ENCODE measurements around the gene GHRL. TPM values are rescaled to one million over a fixed set of nuclear protein-coding genes. Genes with fewer than 3 reads are reported as not detected.

Gene GHRL
- total and polyA plus RNA-seq, 12 donors, result 0.12 to 1.0 (median 0.81) TPM; not detected in 3

- intact Hi-C loops (cut with DNase I), result no loop called here
- H3K36me3 ChIP-seq, result peaks cover 0 to 97% (median 15%) of the 10 kb centered on the region in 9 donors
- TF ChIP-seq CTCF (IDR thresholded peaks at IDR 0.05), result no peak
Measured at GRCh38 chr3:10259036-10259435, 33.7 kb downstream of the GHRL start.

GRCh38 chr3:10255835-10256234, 36.9 kb downstream of the GHRL start:
- peaks cover 0 to 90% (median 18%) of the 10 kb centered on the region in 9 donors for H3K36me3 ChIP-seq
- WGBS, 2 donors, result 94 to 95% methylated on average over 7 of the region's 7 CpGs

More at GRCh38 chr3:10259036-10259435, 33.7 kb downstream of the GHRL start:
- DNase-seq (no peak), ATAC-seq (no peak)
- WGBS, 2 donors, result 95 to 96% methylated on average over 7 of the region's 7 CpGs
- H3K27ac ChIP-seq, result no peak overlapping the region
- peaks cover 0 to 19% (median 15%) of the 10 kb centered on the region in 9 donors for H3K4me1 ChIP-seq
- H3K4me3 ChIP-seq, result no peak overlapping the region
- H3K9me3 ChIP-seq, result no peaks in the 10 kb centered on the region
- no peaks in the 10 kb centered on the region for H3K27me3 ChIP-seq

DNA sequence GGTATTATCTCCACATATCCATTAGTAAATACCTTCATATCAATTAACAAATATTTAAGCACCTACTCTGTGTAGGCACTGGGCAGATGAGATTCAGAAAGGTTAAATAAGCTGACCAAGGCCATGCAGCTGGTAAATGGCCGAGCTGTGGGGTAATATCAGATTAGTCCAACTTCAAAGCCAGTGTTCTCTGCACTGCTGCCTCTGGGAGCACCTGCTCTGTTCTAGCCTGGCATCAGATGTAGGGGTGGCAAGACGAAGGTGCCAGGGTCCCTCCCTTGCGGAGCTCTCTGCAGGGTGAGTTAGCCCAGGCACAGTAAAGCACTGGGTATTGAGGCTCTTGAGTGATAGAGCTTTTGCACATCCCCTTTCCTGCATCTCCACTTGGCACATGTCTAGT, 39.0 kb downstream of the GHRL start:
- H3K27ac ChIP-seq, result no peak overlapping the region
- no peak overlapping the region for H3K4me3 ChIP-seq
- no peak for TF ChIP-seq CTCF (IDR thresholded peaks at IDR 0.05)
- intact Hi-C loops (cut with DNase I), result no loop called here
- no peak for DNase-seq
- ATAC-seq, result no peak
- H3K36me3 ChIP-seq, result peaks cover 0 to 74% (median 8%) of the 10 kb centered on the region in 9 donors
- peaks cover 9 to 39% (median 33%) of the 10 kb centered on the region in 9 donors for H3K4me1 ChIP-seq
- no peaks in the 10 kb centered on the region for H3K27me3 ChIP-seq
- no peaks in the 10 kb centered on the region for H3K9me3 ChIP-seq
- 89 to 92% methylated on average over 3 of the region's 3 CpGs for WGBS, 2 donors

More at GRCh38 chr3:10255835-10256234, 36.9 kb downstream of the GHRL start:
- no peak overlapping the region for H3K27ac ChIP-seq
- H3K4me1 ChIP-seq, result peaks cover under 1 to 27% (median 12%) of the 10 kb centered on the region in 9 donors
- no peaks in the 10 kb centered on the region for H3K9me3 ChIP-seq
- no peak overlapping the region for H3K4me3 ChIP-seq
- DNase-seq (no peak), ATAC-seq (no peak)
- intact Hi-C loops (cut with DNase I), result no loop called here
- no peaks in the 10 kb centered on the region for H3K27me3 ChIP-seq
- no peak for TF ChIP-seq CTCF (IDR thresholded peaks at IDR 0.05)

DNA sequence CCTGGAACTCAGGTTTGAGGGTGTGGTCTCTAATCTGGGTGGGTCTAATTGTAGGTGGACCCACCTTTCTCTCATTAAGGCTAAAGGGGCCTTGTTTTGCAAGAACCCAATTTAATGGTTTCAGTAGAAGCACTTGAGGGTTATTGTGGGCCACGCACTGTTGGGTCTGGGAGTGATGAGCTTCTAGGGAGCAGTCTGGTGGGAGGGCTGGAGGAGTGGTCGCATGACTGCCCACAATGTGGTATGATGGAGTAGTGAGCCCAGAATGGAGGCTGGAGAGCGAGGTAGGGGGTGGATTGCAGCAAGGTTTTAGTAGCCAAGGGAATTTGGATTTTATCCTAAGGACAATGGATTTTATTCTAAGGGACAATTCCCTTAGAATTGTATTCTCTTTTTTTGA, 41.7 kb downstream of the GHRL start:
- WGBS, 2 donors, result 97 to 98% methylated on average over 3 of the region's 3 CpGs
- Histone ChIP-seq H3K4me1 (peaks cover 9 to 43% (median 38%) of the 10 kb centered on the region in 9 donors), H3K27ac (no peak overlapping the region), H3K36me3 (peaks cover 0 to 48% (median 4%) of the 10 kb centered on the region in 9 donors), H3K9me3 (peaks cover 0 to 7% (median 0%) of the 10 kb centered on the region in 11 donors), H3K27me3 (no peaks in the 10 kb centered on the region), H3K4me3 (peak overlapping the region in 1 of 10 donors; percentile 69)
- intact Hi-C loops (cut with DNase I), result no loop called here
- no peak for TF ChIP-seq CTCF (IDR thresholded peaks at IDR 0.05)
- ATAC-seq (no peak), DNase-seq (no peak)

Data from heart right ventricle (tissue), 16 donors.